GM23338 (cell line): Measurements from ENCODE around the gene MAN1B1. TPM values are rescaled to one million over a fixed set of nuclear protein-coding genes. Genes with fewer than 3 reads are reported as not detected.

Source experiments
- ATAC-seq: fragments of 200-7000 bp; cut with Tn5 transposase; 3 replicates; pipeline ENCODE4 v1.9.1; 2020
- DNase-seq: peaks from one replicate; pipeline ENCODE4 v3.0.0-alpha.2; 2015; ENCODE audit warnings: low spot score
- H2AFZ ChIP-seq: fragments of 200-600 bp; sonication (generic); 2 replicates; pipeline ENCODE4 v1.8.0; 2016; ENCODE audit warnings: antibody characterized with exemption, mild to moderate bottlenecking, moderate library complexity
- H3F3A ChIP-seq: fragments of 200-600 bp; sonication (generic); replicated peaks from 2 replicates; pipeline ENCODE4 v1.8.0; 2017; ENCODE audit warnings: antibody characterized with exemption, mixed run types, low read depth
- H3K27ac ChIP-seq: fragments of 200-600 bp; sonication (generic); 2 replicates; pipeline ENCODE4 v1.6.1; 2016; ENCODE audit warnings: low read depth
- H3K27me3 ChIP-seq: fragments of 200-600 bp; sonication (generic); 2 replicates; pipeline ENCODE4 v1.8.0; 2016; ENCODE audit warnings: mild to moderate bottlenecking, mixed run types, moderate library complexity; ENCODE audit not compliant: insufficient read depth
- H3K36me3 ChIP-seq: fragments of 200-600 bp; sonication (generic); 2 replicates; pipeline ENCODE4 v1.8.0; 2016; ENCODE audit warnings: mild to moderate bottlenecking; ENCODE audit not compliant: insufficient read depth
- H3K4me1 ChIP-seq: fragments of 200-600 bp; sonication (generic); 2 replicates; pipeline ENCODE4 v1.8.0; 2016; ENCODE audit warnings: mild to moderate bottlenecking, moderate library complexity; ENCODE audit not compliant: insufficient read depth
- H3K4me2 ChIP-seq: fragments of 200-600 bp; sonication (generic); 2 replicates; pipeline ENCODE4 v1.7.1; 2017; ENCODE audit warnings: mixed run types
- H3K4me3 ChIP-seq: fragments of 200-600 bp; sonication (generic); 2 replicates; pipeline ENCODE4 v1.6.1; 2016; ENCODE audit warnings: mixed run types
- H3K79me2 ChIP-seq: fragments of 200-600 bp; sonication (generic); replicated peaks from 2 replicates; pipeline ENCODE4 v1.8.0; 2017; ENCODE audit warnings: mild to moderate bottlenecking; ENCODE audit not compliant: insufficient read depth
- H3K9me2 ChIP-seq: fragments of 200-600 bp; sonication (generic); 2 replicates; pipeline ENCODE4 v1.8.0; 2017; ENCODE audit not compliant: insufficient read depth
- H4K20me1 ChIP-seq: fragments of 200-600 bp; sonication (generic); replicated peaks from 2 replicates; pipeline ENCODE4 v1.8.0; 2017; ENCODE audit warnings: mild to moderate bottlenecking; ENCODE audit not compliant: insufficient read depth
- H3K27ac Mint-ChIP-seq: 2 replicates; pipeline ENCODE4 v1.8.0; 2020; ENCODE audit warnings: inconsistent platforms, mild to moderate bottlenecking, moderate library complexity, mixed read lengths
- H3K27me3 Mint-ChIP-seq: 3 replicates; pipeline ENCODE4 v1.8.0; 2022; ENCODE audit warnings: low read depth, mild to moderate bottlenecking, moderate library complexity, mixed read lengths, inconsistent platforms; ENCODE audit not compliant: insufficient read depth, poor library complexity
- H3K36me3 Mint-ChIP-seq: 3 replicates; pipeline ENCODE4 v1.8.0; 2021; ENCODE audit warnings: low read depth, mild to moderate bottlenecking, inconsistent platforms, moderate library complexity, mixed read lengths
- H3K4me1 Mint-ChIP-seq: 3 replicates; pipeline ENCODE4 v1.8.0; 2020; ENCODE audit warnings: mild to moderate bottlenecking, inconsistent platforms, mixed read lengths
- H3K4me3 Mint-ChIP-seq: 3 replicates; pipeline ENCODE4 v1.8.0; 2021; ENCODE audit warnings: moderate library complexity, mild to moderate bottlenecking, inconsistent platforms, mixed read lengths
- H3K9me3 Mint-ChIP-seq: 3 replicates; pipeline ENCODE4 v1.8.0; 2020; ENCODE audit warnings: moderate library complexity, mild to moderate bottlenecking, inconsistent platforms, mixed read lengths
- ETS1 ChIP-seq: IDR thresholded peaks from 2 replicates; pipeline ENCODE4 v1.6.1; 2016; ENCODE audit warnings: antibody characterized with exemption
- EZH2phosphoT487 ChIP-seq: fragments of 200-600 bp; sonication (generic); IDR thresholded peaks from one replicate; pipeline ENCODE4 v1.8.1; 2018; ENCODE audit warnings: antibody characterized with exemption; ENCODE audit not compliant: unreplicated experiment
- JUNB ChIP-seq: IDR thresholded peaks from one replicate; pipeline ENCODE4 v1.6.1; 2016; ENCODE audit warnings: antibody characterized with exemption; ENCODE audit not compliant: unreplicated experiment
- STAT1 ChIP-seq: IDR thresholded peaks from one replicate; pipeline ENCODE4 v1.6.1; 2016; ENCODE audit warnings: antibody characterized with exemption; ENCODE audit not compliant: unreplicated experiment
- ZNF331 ChIP-seq: fragments of 250-450 bp; sonication (Bioruptor Pico); IDR thresholded peaks from 2 replicates; pipeline ENCODE4 v1.5.0; 2020; ENCODE audit warnings: low read depth, mild to moderate bottlenecking, moderate library complexity
- ZNF462 ChIP-seq: fragments of 250-450 bp; sonication (Bioruptor Pico); IDR thresholded peaks from 2 replicates; pipeline ENCODE4 v1.5.0; 2020; ENCODE audit warnings: mild to moderate bottlenecking, moderate library complexity
- polyA plus RNA-seq: library from polyadenylated mRNA; unstranded; fragments of >200 nt; fragmentation: Nextera tagmentation; extraction: Ambion mirVana; gene quantifications from 2 replicates; pipeline ENCODE4 v1.2.1, GENCODE V29; 2016
- total RNA-seq: library from RNA; depleted of rRNA; stranded (reverse); fragments of >200 nt; shearing (Covaris generic); gene quantifications from 2 replicates; pipeline ENCODE4 v1.2.3, GENCODE V29; 2014
- TF ChIP-seq, protein P1 (sequence below): IDR thresholded peaks from one replicate; pipeline ENCODE4 v1.6.1; 2018; ENCODE audit warnings: antibody characterized with exemption; ENCODE audit not compliant: unreplicated experiment

Gene MAN1B1
- total and polyA plus RNA-seq, 2 experiments from 2014 or later = 15.7 to 39.9 TPM

DNA sequence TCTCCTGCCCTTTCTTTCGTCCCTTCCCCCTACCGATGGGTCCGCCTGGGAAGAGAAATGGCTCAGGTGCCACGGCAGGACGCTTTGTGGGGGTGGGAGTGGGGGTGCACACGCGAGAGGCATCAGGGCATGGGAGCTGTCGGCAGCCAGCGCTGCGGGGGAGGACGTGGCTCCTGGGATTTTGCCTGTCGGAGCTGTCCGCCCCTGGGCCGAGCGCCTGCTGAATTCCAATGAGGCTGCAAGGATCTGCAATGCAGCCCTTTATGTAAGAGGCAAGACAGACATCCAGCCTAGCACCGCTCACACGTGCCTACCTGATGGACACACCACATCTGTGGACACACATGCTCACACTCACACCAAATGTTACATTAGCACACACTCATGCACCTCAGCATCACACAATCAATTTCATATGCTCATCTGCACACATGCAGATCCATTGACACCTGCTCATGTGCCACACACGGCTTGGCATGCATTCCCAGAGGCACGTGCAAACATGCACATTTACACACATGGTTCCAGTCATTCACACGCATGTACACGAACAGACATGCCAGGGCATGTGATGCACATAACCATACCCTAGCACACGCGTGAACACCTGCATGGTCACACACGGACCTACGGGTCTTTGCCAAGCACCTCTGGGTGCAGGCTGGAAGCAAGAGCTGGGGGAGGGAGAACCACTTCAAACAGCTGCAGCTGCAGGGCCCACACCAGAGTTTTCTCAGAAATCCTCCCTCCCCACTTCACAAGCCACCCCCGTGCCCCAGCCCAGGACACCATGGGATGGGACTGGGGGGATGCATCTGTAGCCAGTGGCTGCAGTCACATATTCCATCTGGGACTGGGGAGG is 53.6 kb downstream of the MAN1B1 start:
- Histone ChIP-seq H3K4me2 (no peak overlapping the region), H3K27ac (no peak overlapping the region), H3K36me3 (no peaks in the 10 kb centered on the region), H3K79me2 (no peaks in the 10 kb centered on the region), H4K20me1 (no peaks in the 10 kb centered on the region), H2AFZ (no peak overlapping the region), H3K4me3 (no peak overlapping the region), H3K27me3 (peaks cover 48% of the 10 kb centered on the region), H3K4me1 (peaks cover 12% of the 10 kb centered on the region), H3F3A (no peaks in the 10 kb centered on the region), H3K9me2 (no peaks in the 10 kb centered on the region)
- Mint-ChIP-seq H3K36me3 (no peaks in the 10 kb centered on the region), H3K4me1 (peaks cover 10% of the 10 kb centered on the region), H3K27ac (no peak overlapping the region), H3K9me3 (no peaks in the 10 kb centered on the region), H3K4me3 (no peak overlapping the region), H3K27me3 (peaks cover 63% of the 10 kb centered on the region)
- DNase-seq (no peak), ATAC-seq (no peak)
- TF ChIP-seq, protein P1, sequence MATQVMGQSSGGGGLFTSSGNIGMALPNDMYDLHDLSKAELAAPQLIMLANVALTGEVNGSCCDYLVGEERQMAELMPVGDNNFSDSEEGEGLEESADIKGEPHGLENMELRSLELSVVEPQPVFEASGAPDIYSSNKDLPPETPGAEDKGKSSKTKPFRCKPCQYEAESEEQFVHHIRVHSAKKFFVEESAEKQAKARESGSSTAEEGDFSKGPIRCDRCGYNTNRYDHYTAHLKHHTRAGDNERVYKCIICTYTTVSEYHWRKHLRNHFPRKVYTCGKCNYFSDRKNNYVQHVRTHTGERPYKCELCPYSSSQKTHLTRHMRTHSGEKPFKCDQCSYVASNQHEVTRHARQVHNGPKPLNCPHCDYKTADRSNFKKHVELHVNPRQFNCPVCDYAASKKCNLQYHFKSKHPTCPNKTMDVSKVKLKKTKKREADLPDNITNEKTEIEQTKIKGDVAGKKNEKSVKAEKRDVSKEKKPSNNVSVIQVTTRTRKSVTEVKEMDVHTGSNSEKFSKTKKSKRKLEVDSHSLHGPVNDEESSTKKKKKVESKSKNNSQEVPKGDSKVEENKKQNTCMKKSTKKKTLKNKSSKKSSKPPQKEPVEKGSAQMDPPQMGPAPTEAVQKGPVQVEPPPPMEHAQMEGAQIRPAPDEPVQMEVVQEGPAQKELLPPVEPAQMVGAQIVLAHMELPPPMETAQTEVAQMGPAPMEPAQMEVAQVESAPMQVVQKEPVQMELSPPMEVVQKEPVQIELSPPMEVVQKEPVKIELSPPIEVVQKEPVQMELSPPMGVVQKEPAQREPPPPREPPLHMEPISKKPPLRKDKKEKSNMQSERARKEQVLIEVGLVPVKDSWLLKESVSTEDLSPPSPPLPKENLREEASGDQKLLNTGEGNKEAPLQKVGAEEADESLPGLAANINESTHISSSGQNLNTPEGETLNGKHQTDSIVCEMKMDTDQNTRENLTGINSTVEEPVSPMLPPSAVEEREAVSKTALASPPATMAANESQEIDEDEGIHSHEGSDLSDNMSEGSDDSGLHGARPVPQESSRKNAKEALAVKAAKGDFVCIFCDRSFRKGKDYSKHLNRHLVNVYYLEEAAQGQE = peak; percentile 13
- no peak for TF ChIP-seq ETS1

DNA sequence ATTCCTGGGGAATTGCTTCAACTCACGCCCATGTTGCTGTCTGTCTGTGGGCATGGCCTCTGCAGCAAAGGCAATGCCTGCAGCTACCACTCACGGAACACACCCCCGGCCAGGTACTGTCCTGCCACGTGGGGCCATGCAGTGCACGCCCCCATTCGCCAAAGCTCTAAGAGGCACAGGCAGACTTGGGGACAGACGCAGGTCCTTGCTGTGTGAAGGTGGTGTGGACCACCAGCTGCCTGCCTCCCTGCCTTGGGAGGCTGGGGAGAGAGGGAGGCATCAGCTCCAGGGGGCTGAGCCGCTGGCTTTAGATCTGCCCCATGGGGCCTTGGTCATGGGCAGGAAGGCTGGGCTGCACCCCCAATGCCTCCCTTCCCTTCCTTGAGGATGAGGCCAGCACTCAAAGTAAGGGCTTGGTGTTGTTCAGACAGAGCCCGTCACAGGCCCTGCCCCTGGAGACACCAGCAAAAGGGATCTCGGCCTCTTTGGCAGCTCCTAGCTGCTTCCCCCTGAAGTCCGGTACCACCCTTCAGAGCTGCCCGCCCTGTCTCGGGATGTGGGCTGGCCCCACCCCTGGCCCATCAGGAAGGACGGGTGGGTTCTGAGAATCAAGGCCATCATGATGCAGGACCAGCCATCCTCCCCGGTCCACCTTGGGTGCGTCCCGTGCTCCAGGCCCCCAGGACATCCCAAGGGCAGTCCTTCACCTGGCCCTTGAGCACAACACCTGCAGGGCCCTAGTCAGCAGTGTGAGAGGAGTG is 54.4 kb downstream of the MAN1B1 start:
- H3K4me1 Mint-ChIP-seq = peaks cover 10% of the 10 kb centered on the region
- TF ChIP-seq ZNF331 (no peak), ZNF462 (CRISPR knock-in tag) (no peak), EZH2phosphoT487 (no peak), JUNB (no peak), STAT1 (no peak), ETS1 (no peak)

More for the DNA sequence above, 54.4 kb downstream of the MAN1B1 start:
- no peak overlapping the region for H3K27ac Mint-ChIP-seq
- no peak overlapping the region for H3K4me2 ChIP-seq
- H3K27ac ChIP-seq = no peak overlapping the region
- no peaks in the 10 kb centered on the region for H4K20me1 ChIP-seq
- no peaks in the 10 kb centered on the region for H3K9me2 ChIP-seq
- H3K4me1 ChIP-seq = peaks cover 12% of the 10 kb centered on the region
- ATAC-seq = no peak
- H3K9me3 Mint-ChIP-seq = no peaks in the 10 kb centered on the region
- peaks cover 48% of the 10 kb centered on the region for H3K27me3 ChIP-seq
- peaks cover 57% of the 10 kb centered on the region for H3K27me3 Mint-ChIP-seq
- no peaks in the 10 kb centered on the region for H3F3A ChIP-seq
- no peak overlapping the region for H2AFZ ChIP-seq
- no peak for DNase-seq
- no peak overlapping the region for H3K4me3 Mint-ChIP-seq
- H3K36me3 Mint-ChIP-seq = no peaks in the 10 kb centered on the region
- H3K4me3 ChIP-seq = no peak overlapping the region
- H3K79me2 ChIP-seq = no peaks in the 10 kb centered on the region
- no peaks in the 10 kb centered on the region for H3K36me3 ChIP-seq
